Liver (tissue), 9 donors: Measurements from ENCODE around the gene SIK3. TPM values are rescaled to one million over a fixed set of nuclear protein-coding genes. Genes with fewer than 3 reads are reported as not detected.

Source experiments
- DNase-seq: peaks from one replicate; pipeline ENCODE4 v3.0.0-alpha.2; 2017; ENCODE audit warnings: low spot score
- H3K27ac ChIP-seq, 2 donors: one replicate each; pipeline ENCODE4 v1.7.0; 2013; ENCODE audit warnings: inconsistent platforms in 2 of 2, low read length in 2 of 2, control low read depth in 1 of 2, low read depth in 1 of 2, mild to moderate bottlenecking in 1 of 2
- H3K27me3 ChIP-seq, 4 donors: one replicate each; pipeline versions ENCODE4 v1.6.1 to v1.7.0; 2013; ENCODE audit warnings: low read length in 3 of 4, inconsistent platforms in 1 of 4, mild to moderate bottlenecking in 1 of 4, moderate library complexity in 1 of 4; ENCODE audit not compliant: control insufficient read depth in 4 of 4, insufficient read depth in 4 of 4
- H3K36me3 ChIP-seq, 4 donors: one replicate each; pipeline versions ENCODE4 v1.6.1 to v1.7.0; 2013; ENCODE audit warnings: low read length in 3 of 4, mild to moderate bottlenecking in 3 of 4, low read depth in 1 of 4, moderate library complexity in 1 of 4; ENCODE audit not compliant: control insufficient read depth in 4 of 4, insufficient read depth in 3 of 4
- H3K4me1 ChIP-seq, 4 donors: one replicate each; pipeline versions ENCODE4 v1.6.1 to v1.7.0; 2013; ENCODE audit warnings: low read length in 3 of 4, mild to moderate bottlenecking in 3 of 4, moderate library complexity in 1 of 4; ENCODE audit not compliant: control insufficient read depth in 4 of 4, insufficient read depth in 4 of 4
- H3K4me3 ChIP-seq, 3 donors: one replicate each; pipeline versions ENCODE4 v1.6.1 to v1.7.0; 2013; ENCODE audit warnings: low read length in 3 of 3, control low read depth in 1 of 3, low read depth in 1 of 3, mild to moderate bottlenecking in 1 of 3
- H3K9ac ChIP-seq, 2 donors: one replicate each; pipeline ENCODE4 v1.7.0; 2013; ENCODE audit warnings: low read length in 2 of 2, mild to moderate bottlenecking in 2 of 2, moderate library complexity in 2 of 2, control low read depth in 1 of 2, low read depth in 1 of 2
- H3K9me3 ChIP-seq, 4 donors: one replicate each; pipeline versions ENCODE4 v1.6.1 to v1.7.0; 2013; ENCODE audit warnings: low read length in 3 of 4; ENCODE audit not compliant: control insufficient read depth in 4 of 4
- ATF3 ChIP-seq: IDR thresholded peaks from 2 replicates; pipeline ENCODE4 v1.6.1; 2016; ENCODE audit warnings: antibody characterized with exemption
- EGR1 ChIP-seq, 2 donors: IDR thresholded peaks; 2 replicates each; pipeline ENCODE4 v1.6.1; 2016 to 2018; ENCODE audit warnings: antibody characterized with exemption in 2 of 2, low read depth in 2 of 2
- FOXA2 ChIP-seq: IDR thresholded peaks from 2 replicates; pipeline ENCODE4 v1.6.1; 2016; ENCODE audit warnings: antibody characterized with exemption
- HNF4A ChIP-seq, 2 donors: conservative IDR thresholded peaks; 2 replicates each; pipeline ENCODE4 v1.6.1; 2016; ENCODE audit warnings: antibody characterized with exemption in 2 of 2, mild to moderate bottlenecking in 2 of 2
- HNF4G ChIP-seq: IDR thresholded peaks from 2 replicates; pipeline ENCODE4 v1.6.1; 2016; ENCODE audit warnings: antibody characterized with exemption
- MAX ChIP-seq: IDR thresholded peaks from 2 replicates; pipeline ENCODE4 v1.6.1; 2016; ENCODE audit warnings: antibody characterized with exemption
- NR2F2 ChIP-seq: IDR thresholded peaks from 2 replicates; pipeline ENCODE4 v1.6.1; 2016; ENCODE audit warnings: antibody characterized with exemption
- RAD21 ChIP-seq, 2 donors: IDR thresholded peaks; 2 replicates each; pipeline ENCODE4 v1.6.1; 2016; ENCODE audit warnings: antibody characterized with exemption in 2 of 2, mild to moderate bottlenecking in 2 of 2
- REST ChIP-seq: IDR thresholded peaks from 2 replicates; pipeline ENCODE4 v1.6.1; 2016; ENCODE audit warnings: antibody characterized with exemption, mild to moderate bottlenecking
- RXRA ChIP-seq, 2 donors: IDR thresholded peaks; 2 replicates each; pipeline ENCODE4 v1.6.1; 2017 to 2018; ENCODE audit warnings: antibody characterized with exemption in 2 of 2, mild to moderate bottlenecking in 1 of 2
- ZBTB33 ChIP-seq: IDR thresholded peaks from 2 replicates; pipeline ENCODE4 v1.6.1; 2016; ENCODE audit warnings: antibody characterized with exemption
- WGBS: extraction: QIAGEN DNeasy Blood & Tissue Kit; methylation state at CpG from one replicate; pipeline ENCODE4 v1.1.7; 2013; 5-methylcytosine and 5-hydroxymethylcytosine counted together
- polyA plus RNA-seq, 2 donors: library from polyadenylated mRNA; stranded (reverse) in 1 of 2; unstranded in 1 of 2; fragments of 200-250 nt in 1 of 2; fragments of >200 nt in 1 of 2; fragmentation: Nextera tagmentation in 1 of 2; extraction: Ambion mirVana in 1 of 2; gene quantifications; one replicate each; pipeline versions ENCODE4 v1.2.1 to v1.2.3, GENCODE V29; 2013 to 2015
- total RNA-seq, 2 donors: library from RNA; depleted of rRNA; stranded (reverse); fragments of >200 nt; gene quantifications; one replicate each; pipeline ENCODE4 v1.2.3, GENCODE V29; 2014
- TF ChIP-seq, protein P1 (sequence below): fragments of 150-350 bp; IDR thresholded peaks from 2 replicates; pipeline ENCODE4 v1.5.1; 2017; ENCODE audit warnings: improper control_type of control experiment, low read depth, low read length; ENCODE audit not compliant: missing input control
- donor health status: healthy.
- donor health status: healthy.
- donor health status: healthy.
- donor health status: healthy.
- donor health status: healthy.

The SIK3 gene
- total and polyA plus RNA-seq, 4 donors, result 6.9 to 52.4 (median 14.4) TPM

GRCh38 chr11:116836632-116836991 lies 261.6 kb downstream of the SIK3 start:
- WGBS, result 35% methylated on average over 7 of the region's 7 CpGs
- Histone ChIP-seq H3K9me3 (no peaks in the 10 kb centered on the region), H3K36me3 (no peaks in the 10 kb centered on the region), H3K9ac (peak overlapping the region; percentile 48 to 81), H3K4me3 (peak overlapping the region; percentile 58 to 73 (median 59)), H3K27ac (peak overlapping the region; percentile 86 to 94), H3K27me3 (no peaks in the 10 kb centered on the region), H3K4me1 (peaks cover 18 to 86% (median 56%) of the 10 kb centered on the region in 4 donors)
- no peak for DNase-seq
- no peak for TF ChIP-seq EGR1 (IDR thresholded peaks at IDR 0.05; ENCODE audit: low read depth in 2 of 2)
- no peak for TF ChIP-seq HNF4A (conservative IDR thresholded peaks at IDR 0.05)
- TF ChIP-seq, protein P1, sequence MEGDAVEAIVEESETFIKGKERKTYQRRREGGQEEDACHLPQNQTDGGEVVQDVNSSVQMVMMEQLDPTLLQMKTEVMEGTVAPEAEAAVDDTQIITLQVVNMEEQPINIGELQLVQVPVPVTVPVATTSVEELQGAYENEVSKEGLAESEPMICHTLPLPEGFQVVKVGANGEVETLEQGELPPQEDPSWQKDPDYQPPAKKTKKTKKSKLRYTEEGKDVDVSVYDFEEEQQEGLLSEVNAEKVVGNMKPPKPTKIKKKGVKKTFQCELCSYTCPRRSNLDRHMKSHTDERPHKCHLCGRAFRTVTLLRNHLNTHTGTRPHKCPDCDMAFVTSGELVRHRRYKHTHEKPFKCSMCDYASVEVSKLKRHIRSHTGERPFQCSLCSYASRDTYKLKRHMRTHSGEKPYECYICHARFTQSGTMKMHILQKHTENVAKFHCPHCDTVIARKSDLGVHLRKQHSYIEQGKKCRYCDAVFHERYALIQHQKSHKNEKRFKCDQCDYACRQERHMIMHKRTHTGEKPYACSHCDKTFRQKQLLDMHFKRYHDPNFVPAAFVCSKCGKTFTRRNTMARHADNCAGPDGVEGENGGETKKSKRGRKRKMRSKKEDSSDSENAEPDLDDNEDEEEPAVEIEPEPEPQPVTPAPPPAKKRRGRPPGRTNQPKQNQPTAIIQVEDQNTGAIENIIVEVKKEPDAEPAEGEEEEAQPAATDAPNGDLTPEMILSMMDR, result no peak
- no peak for TF ChIP-seq HNF4G
- no peak for TF ChIP-seq FOXA2
- TF ChIP-seq ZBTB33, result no peak

GRCh38 chr11:116835791-116836631 lies 262.2 kb downstream of the SIK3 start:
- peak overlapping the region; percentile 86 to 94 for H3K27ac ChIP-seq
- no peaks in the 10 kb centered on the region for H3K27me3 ChIP-seq
- TF ChIP-seq NR2F2, result peak; percentile 1
- peak in 1 of 2 donors; percentile 7 for TF ChIP-seq HNF4A (conservative IDR thresholded peaks at IDR 0.05)
- no peak for TF ChIP-seq HNF4G
- peak; percentile 67 to 72 for TF ChIP-seq RAD21 (IDR thresholded peaks at IDR 0.05)
- peak; percentile 5 for TF ChIP-seq REST
- no peak for TF ChIP-seq FOXA2
- no peak for TF ChIP-seq EGR1 (IDR thresholded peaks at IDR 0.05; ENCODE audit: low read depth in 2 of 2)
- peak in 1 of 2 donors; percentile 48 for TF ChIP-seq RXRA (IDR thresholded peaks at IDR 0.05)
- no peak for TF ChIP-seq ATF3
- TF ChIP-seq MAX, result no peak
- TF ChIP-seq, protein P1, result peak; percentile 33
- WGBS, result 6% methylated on average over 57 of the region's 57 CpGs
- no peaks in the 10 kb centered on the region for H3K36me3 ChIP-seq
- no peak for DNase-seq
- peaks cover 14 to 82% (median 53%) of the 10 kb centered on the region in 4 donors for H3K4me1 ChIP-seq
- peak overlapping the region; percentile 58 to 73 (median 59) for H3K4me3 ChIP-seq
- peak overlapping the region; percentile 48 to 81 for H3K9ac ChIP-seq
- H3K9me3 ChIP-seq, result no peaks in the 10 kb centered on the region
